Neural progenitor cell (in vitro differentiated cells): ENCODE data around the gene MICAL2.

Source experiments
- EZH2 ChIP-seq: fragments of 200-600 bp; sonication (generic); IDR thresholded peaks from 2 replicates; pipeline ENCODE4 v1.6.1; 2017; ENCODE audit warnings: antibody characterized with exemption, mild to moderate bottlenecking, moderate library complexity
- EZH2phosphoT487 ChIP-seq: fragments of 200-600 bp; sonication (generic); IDR thresholded peaks from 2 replicates; pipeline ENCODE4 v1.6.1; 2017; ENCODE audit warnings: antibody characterized with exemption
- TF ChIP-seq, protein P1 (sequence below): fragments of 200-600 bp; sonication (generic); IDR thresholded peaks from 2 replicates; pipeline ENCODE4 v1.5.1; 2017; ENCODE audit warnings: antibody characterized with exemption, mild to moderate bottlenecking

DNA sequence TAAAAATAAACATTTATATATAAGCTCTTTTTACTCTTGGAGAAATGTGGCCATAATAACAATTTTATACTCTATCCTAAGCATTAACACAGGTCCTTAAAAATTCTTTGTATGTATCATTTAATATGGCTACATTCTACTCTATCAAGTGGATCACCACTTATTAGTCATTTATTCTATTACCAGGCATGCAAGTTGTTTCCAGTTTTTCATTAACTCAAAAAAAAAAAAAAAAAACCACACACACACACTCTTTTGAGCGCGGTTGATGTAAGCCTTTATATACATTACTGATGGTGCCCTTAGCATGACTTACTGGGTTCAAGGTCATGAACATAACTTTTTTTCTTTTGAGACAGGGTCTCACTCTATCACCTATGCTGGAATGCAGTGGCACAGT, 47.1 kb upstream of the MICAL2 start:
- TF ChIP-seq, protein P1, sequence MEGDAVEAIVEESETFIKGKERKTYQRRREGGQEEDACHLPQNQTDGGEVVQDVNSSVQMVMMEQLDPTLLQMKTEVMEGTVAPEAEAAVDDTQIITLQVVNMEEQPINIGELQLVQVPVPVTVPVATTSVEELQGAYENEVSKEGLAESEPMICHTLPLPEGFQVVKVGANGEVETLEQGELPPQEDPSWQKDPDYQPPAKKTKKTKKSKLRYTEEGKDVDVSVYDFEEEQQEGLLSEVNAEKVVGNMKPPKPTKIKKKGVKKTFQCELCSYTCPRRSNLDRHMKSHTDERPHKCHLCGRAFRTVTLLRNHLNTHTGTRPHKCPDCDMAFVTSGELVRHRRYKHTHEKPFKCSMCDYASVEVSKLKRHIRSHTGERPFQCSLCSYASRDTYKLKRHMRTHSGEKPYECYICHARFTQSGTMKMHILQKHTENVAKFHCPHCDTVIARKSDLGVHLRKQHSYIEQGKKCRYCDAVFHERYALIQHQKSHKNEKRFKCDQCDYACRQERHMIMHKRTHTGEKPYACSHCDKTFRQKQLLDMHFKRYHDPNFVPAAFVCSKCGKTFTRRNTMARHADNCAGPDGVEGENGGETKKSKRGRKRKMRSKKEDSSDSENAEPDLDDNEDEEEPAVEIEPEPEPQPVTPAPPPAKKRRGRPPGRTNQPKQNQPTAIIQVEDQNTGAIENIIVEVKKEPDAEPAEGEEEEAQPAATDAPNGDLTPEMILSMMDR: no peak
- no peak for TF ChIP-seq EZH2
- no peak for TF ChIP-seq EZH2phosphoT487
